Skeletal muscle cell (primary cell): ENCODE results near the gene TTLL10.
"Not testable (repeated sequence)": the region's sequence is repeated elsewhere in the genome, so short reads cannot be mapped to it uniquely, and the experiment has no call there.

Experiments used
- DNase-seq: peaks from one replicate; pipeline ENCODE4 v3.0.0-alpha.2; 2010; ENCODE audit warnings: low read depth
- H3K4me3 ChIP-seq: 2 replicates; pipeline ENCODE4 v1.5.1; 2011; ENCODE audit warnings: low read depth, mild to moderate bottlenecking, control low read depth, low read length, moderate library complexity

TTLL10 gene

DNA sequence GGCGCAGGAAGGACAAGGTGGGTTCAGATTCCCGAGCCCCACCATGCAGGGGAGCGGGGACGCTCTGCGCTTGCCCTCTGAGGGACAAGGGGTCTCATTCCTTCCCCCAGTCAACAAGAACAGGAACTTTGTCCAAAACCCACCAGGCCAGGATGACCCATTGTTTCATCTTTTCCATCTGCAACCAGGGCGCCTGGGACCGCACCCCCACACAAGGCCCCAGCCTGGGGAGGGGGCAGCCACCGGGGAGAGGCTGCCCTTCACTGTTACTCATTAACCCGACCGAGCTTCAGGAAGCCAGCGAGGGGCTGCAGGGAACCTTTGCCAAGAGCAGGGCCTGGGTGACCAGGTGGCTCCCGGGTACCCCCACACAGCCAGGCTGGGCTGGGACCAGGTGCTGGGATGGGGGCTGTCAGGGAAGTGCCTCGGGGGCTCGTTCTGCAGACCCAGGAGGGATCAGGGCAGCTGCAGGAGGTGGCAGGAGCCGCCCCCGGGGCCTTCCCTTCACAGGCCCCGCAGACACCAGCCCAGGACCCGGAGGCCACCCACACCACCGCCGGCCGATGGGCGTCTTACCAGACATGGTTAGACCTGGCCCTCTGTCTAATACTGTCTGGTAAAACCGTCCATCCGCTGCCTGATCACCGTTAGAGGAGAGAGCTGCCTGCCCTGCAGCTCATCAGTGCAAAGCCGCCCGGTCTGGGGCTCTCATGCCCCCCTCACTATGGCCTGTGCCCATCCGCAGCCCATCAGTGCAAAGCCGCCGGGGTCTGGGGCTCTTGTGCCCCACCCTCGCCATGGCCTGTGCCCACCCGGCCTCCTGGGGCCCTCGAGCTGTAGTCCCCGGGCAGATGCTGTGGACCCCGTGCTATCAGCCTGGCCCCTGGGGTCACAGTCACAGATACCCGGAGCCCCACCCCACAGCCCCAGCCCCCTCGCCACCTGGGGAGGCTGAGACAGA lies 4.9 kb upstream of the TTLL10 start:
- DNase-seq = no peak
- no peak overlapping the region for H3K4me3 ChIP-seq

DNA sequence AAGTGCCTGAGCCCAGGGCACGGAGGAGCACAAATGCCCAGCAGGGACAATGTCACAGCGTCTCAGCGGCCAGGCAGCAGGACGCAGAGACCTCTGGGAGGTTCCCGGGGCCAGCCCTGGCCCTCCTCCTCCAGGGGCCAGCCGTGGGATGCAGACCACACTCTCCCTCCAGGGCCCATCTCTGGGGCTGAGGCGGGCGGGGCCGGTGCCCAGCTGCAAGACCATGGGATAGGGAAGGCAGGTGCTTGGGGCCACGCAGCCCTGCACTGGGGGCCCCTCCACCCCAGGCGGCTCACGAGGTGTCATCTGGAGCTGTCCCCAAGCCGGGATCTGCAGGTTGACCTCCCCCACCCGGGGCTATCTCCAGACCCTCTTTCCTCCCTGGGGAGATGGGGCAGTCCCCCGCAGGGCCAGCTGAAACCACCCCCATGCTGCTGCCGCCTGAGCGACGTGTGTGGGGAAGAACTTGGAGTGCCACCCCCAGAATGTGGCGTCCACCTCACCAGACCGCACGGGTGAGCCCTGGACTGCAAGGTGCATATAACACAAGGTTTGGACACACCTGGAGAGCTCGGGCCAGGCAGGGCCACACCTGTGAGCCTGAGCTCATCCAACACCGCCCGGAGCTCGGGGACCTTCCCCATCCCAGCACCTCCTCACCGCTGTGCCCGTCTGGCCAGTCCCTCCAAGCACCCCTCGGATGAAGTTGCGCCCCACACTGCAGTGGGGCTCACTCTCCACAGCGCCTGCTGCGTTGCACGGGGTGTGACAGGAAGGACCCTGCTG lies 4.1 kb upstream of the TTLL10 start:
- no peak for DNase-seq
- no peak overlapping the region for H3K4me3 ChIP-seq

DNA sequence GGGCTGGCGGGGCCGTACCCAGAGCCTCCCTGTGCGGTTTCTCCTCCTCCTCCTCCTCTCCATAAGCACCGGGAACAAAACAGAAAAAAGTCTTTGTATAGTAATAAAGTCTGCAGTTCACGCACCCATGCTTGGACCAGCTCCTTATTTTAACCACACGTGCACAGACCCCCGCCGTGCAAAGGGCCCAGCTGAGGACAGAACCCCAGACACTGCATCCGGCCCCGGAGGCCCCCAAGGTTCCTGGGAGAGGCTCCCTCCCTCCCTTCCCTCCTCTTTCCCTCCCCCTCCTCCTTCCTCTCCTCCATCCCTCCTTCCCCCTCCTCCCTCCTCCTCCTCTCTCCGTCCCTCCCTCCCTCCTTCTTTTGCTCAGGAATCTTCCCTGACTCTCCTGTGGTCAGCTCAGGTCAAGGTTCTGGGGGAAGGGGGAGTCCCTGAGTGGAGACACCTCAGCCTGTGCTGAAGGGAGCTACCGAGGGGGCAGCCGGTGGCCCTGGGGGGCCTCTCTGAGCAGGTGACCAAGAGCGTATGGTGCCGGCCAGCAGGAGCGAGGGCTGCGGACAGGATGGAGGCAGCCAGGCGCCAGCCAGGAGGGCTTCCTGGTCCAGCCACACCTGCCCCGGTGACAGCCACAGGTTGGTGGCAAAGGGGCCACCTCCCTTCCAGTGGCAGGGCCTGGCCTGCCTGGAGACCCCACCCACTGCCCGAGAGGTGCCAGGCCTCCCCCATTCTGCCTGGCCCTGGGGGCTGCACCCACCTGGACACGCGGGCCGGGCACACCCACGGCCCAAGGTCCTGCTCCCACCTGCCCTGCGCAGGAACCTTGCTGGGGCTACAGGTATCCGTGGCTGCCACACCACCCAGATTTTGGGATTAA lies 3.2 kb upstream of the TTLL10 start:
- H3K4me3 ChIP-seq = no peak overlapping the region
- DNase-seq = no peak

DNA sequence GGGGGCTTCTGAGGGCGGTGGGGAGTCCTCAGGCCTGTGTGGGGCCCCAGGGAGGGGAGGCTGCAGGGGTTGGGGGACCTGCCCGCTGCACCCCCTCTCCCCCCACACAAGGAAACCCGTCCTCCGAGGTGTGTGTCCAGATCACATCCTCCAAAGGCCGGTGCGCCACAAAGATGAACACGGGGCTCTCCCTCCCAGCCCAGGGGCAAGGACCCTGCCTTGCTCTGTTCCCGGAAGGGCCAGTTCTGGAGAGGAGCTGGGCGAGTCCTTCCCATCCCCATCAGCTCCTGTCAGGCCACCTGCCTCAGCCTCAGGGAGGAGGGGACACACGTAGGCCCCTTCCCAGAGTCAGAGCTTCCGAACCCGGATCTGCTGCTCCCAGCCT lies 2.5 kb upstream of the TTLL10 start:
- H3K4me3 ChIP-seq = no peak overlapping the region
- no peak for DNase-seq

- DNase-seq = no peak
- H3K4me3 ChIP-seq = no peak overlapping the region
Measured at GRCh38 chr1:1171546-1172340, 1.9 kb upstream of the TTLL10 start.

DNA sequence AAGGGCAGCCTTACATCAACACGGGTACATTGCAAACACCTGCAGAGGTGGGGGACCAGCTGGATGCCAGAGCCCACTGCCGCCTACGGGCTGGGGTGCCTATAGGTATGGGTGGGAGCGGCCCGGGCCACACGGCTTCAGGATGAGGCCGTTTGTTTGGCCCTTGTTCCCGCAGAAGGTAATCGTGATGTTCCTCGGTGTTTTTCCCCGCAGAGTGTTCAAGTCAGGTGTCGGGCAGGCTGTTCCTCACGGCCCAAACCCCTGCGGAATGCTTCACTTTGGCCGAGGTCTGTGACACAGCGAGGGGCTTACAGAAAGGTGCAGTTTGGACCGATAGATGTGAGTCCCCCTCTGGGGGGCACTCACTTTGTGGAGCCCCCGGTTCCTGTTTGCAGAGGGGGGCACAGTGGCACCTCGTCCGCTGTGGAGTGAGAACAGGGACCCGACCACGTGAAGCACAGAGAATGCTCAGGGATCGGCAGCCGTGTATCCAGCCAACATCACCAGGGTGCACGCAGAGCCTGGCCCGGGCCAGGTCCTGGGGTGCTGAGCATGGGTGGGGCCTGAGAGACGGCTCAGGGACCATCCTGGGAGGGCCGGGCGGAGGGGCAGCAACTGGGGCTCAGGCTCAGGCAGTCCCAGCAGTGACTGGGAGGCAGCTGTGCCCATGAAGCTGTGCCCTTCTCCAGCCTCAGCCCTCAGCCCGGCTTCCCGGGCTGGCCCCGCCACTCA lies 453 bp upstream of the TTLL10 start:
- DNase-seq = no peak
- no peak overlapping the region for H3K4me3 ChIP-seq

GRCh38 chr1:1175221-1176062 lies 1.8 kb downstream of the TTLL10 start:
- no peak for DNase-seq
- H3K4me3 ChIP-seq = no peak overlapping the region

DNA sequence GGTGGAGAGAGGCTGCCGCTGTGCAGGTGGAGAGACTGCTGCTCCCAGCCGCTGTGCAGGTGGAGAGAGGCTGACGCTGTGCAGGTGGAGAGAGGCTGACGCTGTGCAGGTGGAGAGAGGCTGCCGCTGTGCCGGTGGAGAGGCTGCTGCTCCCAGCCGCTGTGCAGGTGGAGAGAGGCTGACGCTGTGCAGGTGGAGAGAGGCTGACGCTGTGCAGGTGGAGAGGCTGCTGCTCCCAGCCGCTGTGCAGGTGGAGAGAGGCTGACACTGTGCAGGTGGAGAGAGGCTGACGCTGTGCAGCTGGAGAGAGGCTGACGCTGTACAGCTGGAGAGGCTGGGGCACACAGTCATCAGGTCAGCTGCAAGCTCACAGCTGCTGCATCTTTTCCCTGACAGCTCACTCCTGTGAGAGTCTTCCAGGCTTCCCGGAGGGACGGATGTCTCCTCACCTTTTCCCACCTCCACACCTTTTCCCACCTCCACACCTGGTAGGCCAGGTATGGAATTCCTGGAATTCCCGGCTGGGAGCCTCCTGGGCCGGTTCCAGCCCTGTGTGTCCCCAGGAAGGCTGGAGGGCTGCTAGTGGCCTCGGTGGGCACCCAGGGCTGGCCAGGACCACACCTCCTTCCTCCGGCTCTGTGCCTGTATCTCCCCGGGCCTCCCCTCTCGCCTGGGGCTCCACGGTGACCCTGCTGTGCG lies 2.5 kb downstream of the TTLL10 start:
- H3K4me3 ChIP-seq, DNase-seq: not testable (repeated sequence)

GRCh38 chr1:1176931-1177330 lies 3.3 kb downstream of the TTLL10 start:
- no peak for DNase-seq

GRCh38 chr1:1177452-1178206 lies 3.9 kb downstream of the TTLL10 start:
- DNase-seq = no peak
- no peak overlapping the region for H3K4me3 ChIP-seq

More at GRCh38 chr1:1176931-1177330, 3.3 kb downstream of the TTLL10 start:
- H3K4me3 ChIP-seq = no peak overlapping the region

- no peak for DNase-seq
Measured at GRCh38 chr1:1178794-1179331, 5.2 kb downstream of the TTLL10 start.

GRCh38 chr1:1179346-1179982 lies 5.8 kb downstream of the TTLL10 start:
- no peak overlapping the region for H3K4me3 ChIP-seq
- no peak for DNase-seq

More at GRCh38 chr1:1178794-1179331, 5.2 kb downstream of the TTLL10 start:
- no peak overlapping the region for H3K4me3 ChIP-seq

- H3K4me3 ChIP-seq = no peak overlapping the region
- no peak for DNase-seq
Measured at GRCh38 chr1:1179983-1180861, 6.5 kb downstream of the TTLL10 start.

- no peak for DNase-seq
- H3K4me3 ChIP-seq = no peak overlapping the region
Measured at GRCh38 chr1:1181129-1181937, 7.7 kb downstream of the TTLL10 start.
